ENCODE results near the gene HECTD4. TPM values are rescaled to one million over a fixed set of nuclear protein-coding genes. Genes with fewer than 3 reads are reported as not detected.

HECTD4 gene
- polyA plus RNA-seq, 1 experiment = 7.3 TPM

DNA sequence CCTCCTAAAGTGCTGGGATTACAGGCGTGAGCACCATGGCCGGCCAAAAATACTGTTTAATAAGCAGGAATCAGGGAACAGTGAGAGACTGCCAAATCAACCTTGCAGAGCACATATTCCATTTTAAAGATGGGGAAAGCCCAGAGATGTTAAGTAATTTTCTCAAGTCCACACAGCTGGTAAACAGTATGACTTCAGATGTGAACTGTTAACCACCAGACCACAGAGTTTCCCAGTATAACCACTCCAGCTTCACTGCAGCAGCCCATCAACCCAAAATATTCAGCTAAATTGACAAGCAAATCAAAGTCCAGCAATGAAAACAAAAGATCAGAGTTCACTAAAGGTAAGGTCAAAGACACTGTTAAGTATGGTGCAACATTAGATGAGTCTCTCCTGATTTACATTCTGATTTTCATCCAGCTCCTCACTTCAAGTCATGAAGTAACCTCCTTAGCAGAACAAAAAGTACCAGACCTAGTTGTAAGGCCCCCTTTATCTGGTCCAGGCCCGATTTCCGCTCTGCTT lies 174.8 kb downstream of the HECTD4 start:
- Histone ChIP-seq H3K36me3 (ENCODE audit: control insufficient read depth, insufficient read depth, low read length) (peaks cover 13% of the 10 kb centered on the region), H3K27me3 (ENCODE audit: control insufficient read depth, insufficient read depth, low read length) (no peaks in the 10 kb centered on the region), H3K4me3 (ENCODE audit: low read depth, low read length) (no peak overlapping the region)
- ChIA-PET POLR2A (no interaction called here), CTCF (interaction anchor here (1.2 to 2.3 kb wide), 2 partner anchors 10 to 15 kb away, joined by 3 to 6 read pairs; no protein-coding TSS in a partner anchor)
- no peak for DNase-seq (ENCODE audit: low read depth)
- TF ChIP-seq, protein P1, sequence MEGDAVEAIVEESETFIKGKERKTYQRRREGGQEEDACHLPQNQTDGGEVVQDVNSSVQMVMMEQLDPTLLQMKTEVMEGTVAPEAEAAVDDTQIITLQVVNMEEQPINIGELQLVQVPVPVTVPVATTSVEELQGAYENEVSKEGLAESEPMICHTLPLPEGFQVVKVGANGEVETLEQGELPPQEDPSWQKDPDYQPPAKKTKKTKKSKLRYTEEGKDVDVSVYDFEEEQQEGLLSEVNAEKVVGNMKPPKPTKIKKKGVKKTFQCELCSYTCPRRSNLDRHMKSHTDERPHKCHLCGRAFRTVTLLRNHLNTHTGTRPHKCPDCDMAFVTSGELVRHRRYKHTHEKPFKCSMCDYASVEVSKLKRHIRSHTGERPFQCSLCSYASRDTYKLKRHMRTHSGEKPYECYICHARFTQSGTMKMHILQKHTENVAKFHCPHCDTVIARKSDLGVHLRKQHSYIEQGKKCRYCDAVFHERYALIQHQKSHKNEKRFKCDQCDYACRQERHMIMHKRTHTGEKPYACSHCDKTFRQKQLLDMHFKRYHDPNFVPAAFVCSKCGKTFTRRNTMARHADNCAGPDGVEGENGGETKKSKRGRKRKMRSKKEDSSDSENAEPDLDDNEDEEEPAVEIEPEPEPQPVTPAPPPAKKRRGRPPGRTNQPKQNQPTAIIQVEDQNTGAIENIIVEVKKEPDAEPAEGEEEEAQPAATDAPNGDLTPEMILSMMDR (IDR thresholded peaks at IDR 0.05; ENCODE audit: insufficient read depth, low read depth, low read length) = no peak

DNA sequence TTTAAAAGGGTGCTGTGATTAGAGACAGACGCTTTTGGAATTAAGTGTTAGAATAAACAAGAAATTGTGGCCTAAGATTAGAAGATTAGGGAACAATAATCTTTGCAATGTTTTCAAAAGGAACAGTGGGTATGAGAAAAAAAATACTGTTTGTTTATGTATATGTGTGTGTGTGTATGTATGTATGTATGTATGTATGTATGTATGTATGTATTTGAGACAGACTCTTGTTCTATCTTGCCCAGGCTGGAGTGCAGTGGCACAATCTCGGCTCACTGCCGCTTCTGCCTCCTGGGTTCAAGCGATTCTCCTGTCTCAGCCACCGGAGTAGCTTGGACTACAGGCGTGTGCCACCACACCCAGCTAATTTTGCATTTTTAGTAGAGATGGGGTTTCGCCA lies 175.3 kb downstream of the HECTD4 start:
- Histone ChIP-seq H3K36me3 (ENCODE audit: control insufficient read depth, insufficient read depth, low read length) (peaks cover 13% of the 10 kb centered on the region), H3K27me3 (ENCODE audit: control insufficient read depth, insufficient read depth, low read length) (no peaks in the 10 kb centered on the region), H3K4me3 (ENCODE audit: low read depth, low read length) (no peak overlapping the region)
- TF ChIP-seq, protein P1 (IDR thresholded peaks at IDR 0.05; ENCODE audit: insufficient read depth, low read depth, low read length) = no peak
- no peak for DNase-seq (ENCODE audit: low read depth)
- POLR2A ChIA-PET = no interaction called here
- CTCF ChIA-PET = interaction anchor here (1.2 to 2.3 kb wide), 2 partner anchors 9 to 14 kb away, joined by 3 to 6 read pairs; no protein-coding TSS in a partner anchor

DNA sequence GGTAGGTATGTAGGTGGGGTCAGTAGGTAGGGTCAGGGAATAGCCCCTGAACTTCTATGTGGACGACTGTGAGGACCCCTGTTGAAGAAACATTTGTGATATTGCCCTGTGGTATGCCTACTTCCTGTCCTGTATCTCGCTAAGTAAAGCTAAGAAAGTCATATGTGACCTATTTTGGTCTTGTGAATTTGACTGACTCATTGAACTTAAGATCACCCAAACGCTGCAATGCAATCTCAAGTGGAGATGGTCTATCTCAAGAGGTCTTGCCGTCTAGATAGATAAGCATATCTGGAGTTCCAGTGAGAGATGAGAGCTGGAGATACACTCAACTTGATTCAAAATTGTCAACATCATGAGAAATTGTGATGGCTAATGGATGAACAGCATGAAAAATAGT lies 183.1 kb downstream of the HECTD4 start:
- ChIA-PET CTCF (interaction anchor here (1.0 to 5.6 kb wide), 6 partner anchors 12 to 217 kb away, joined by 3 to 90 read pairs (median 10); no protein-coding TSS in a partner anchor), POLR2A (no interaction called here)
- H3K4me3 ChIP-seq (ENCODE audit: low read depth, low read length) = no peak overlapping the region
- no peak for DNase-seq (ENCODE audit: low read depth)
- TF ChIP-seq, protein P1 (IDR thresholded peaks at IDR 0.05; ENCODE audit: insufficient read depth, low read depth, low read length) = no peak
- H3K36me3 ChIP-seq (ENCODE audit: control insufficient read depth, insufficient read depth, low read length) = peaks cover 20% of the 10 kb centered on the region
- H3K27me3 ChIP-seq (ENCODE audit: control insufficient read depth, insufficient read depth, low read length) = no peaks in the 10 kb centered on the region

DNA sequence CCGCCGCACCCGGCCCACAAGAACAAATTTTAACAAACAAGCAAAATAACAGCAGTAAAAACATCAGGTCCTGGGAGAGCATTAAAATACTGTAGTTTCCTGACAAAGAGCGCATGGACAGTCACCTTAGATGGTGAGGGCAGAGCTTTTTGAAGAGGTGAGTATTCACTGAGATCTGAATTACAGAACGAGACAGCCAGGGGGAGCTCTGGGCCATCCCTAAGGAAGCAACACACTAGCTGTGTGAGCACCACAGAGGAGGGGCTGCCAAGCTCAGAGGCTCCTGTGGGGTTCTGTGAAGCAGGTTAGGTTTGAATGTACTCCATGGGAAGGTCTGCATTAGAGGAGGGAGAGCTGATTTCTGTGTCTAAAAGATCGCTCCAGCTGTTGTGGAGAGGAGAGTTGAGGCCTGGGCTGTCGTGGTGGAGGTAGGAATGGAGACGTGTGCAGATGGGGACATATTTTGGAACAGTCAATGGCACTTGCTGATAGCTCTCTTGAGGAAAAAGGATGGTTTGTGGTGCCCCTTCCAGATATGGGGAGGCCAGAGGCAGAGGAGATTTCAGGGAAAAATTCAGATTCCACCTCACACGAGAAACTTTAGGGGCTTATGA lies 184.0 kb downstream of the HECTD4 start:
- Histone ChIP-seq H3K27me3 (ENCODE audit: control insufficient read depth, insufficient read depth, low read length) (no peaks in the 10 kb centered on the region), H3K4me3 (ENCODE audit: low read depth, low read length) (no peak overlapping the region), H3K36me3 (ENCODE audit: control insufficient read depth, insufficient read depth, low read length) (peaks cover 23% of the 10 kb centered on the region)
- POLR2A ChIA-PET = no interaction called here
- CTCF ChIA-PET = interaction anchor here (0.6 to 5.6 kb wide), 24 partner anchors 10 to 252 kb away, joined by 3 to 90 read pairs (median 4); no protein-coding TSS in a partner anchor
- TF ChIP-seq, protein P1 (IDR thresholded peaks at IDR 0.05; ENCODE audit: insufficient read depth, low read depth, low read length) = peak; percentile 73
- DNase-seq (ENCODE audit: low read depth) = no peak

DNA sequence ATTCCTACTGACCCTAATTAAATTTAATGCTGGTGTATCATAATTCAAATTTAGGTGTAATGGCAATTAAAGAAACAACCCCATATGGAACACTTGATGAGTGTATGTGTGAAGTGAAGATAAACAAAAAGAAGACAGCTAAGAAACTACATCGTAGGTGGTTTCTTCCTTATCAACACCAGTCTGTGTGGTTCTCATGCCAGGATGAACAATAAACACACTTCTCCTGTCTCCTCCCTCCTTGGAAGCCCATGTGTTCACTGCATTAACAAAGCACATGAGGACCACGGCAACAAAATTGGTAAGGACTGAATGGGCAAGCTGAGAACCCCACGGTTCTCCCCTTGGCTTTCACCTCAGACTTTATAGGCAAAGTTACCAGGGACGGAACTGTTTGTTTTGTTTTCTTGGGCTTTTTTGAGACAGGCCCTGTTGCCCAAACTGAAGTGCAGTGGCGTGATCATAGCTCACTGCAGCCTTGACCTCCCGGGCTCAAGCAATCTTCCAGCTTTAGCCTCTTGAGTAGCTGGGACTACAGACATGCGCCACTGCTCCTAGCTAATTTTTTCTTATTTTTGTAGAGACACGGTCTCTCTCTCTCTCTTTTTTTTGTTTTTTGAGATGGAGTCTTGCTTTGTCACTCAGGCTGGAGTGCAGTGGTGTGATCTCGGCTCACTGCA lies 185.9 kb downstream of the HECTD4 start:
- H3K36me3 ChIP-seq (ENCODE audit: control insufficient read depth, insufficient read depth, low read length) = peaks cover 26% of the 10 kb centered on the region
- TF ChIP-seq, protein P1 (IDR thresholded peaks at IDR 0.05; ENCODE audit: insufficient read depth, low read depth, low read length) = no peak
- DNase-seq (ENCODE audit: low read depth) = no peak
- H3K4me3 ChIP-seq (ENCODE audit: low read depth, low read length) = no peak overlapping the region
- ChIA-PET POLR2A (no interaction called here), CTCF (interaction anchor here (2.8 to 5.6 kb wide), 2 partner anchors 9 to 191 kb away, joined by 18 to 90 read pairs; no protein-coding TSS in a partner anchor)
- no peaks in the 10 kb centered on the region for H3K27me3 ChIP-seq (ENCODE audit: control insufficient read depth, insufficient read depth, low read length)
